Bone marrow (tissue), 2 donors: Measurements from ENCODE around the gene MFSD2B.
A peak's percentile ranks its signal among the peaks of the same experiment; 100 is the strongest.
"Not testable (repeated sequence)": the region's sequence is repeated elsewhere in the genome, so short reads cannot be mapped to it uniquely, and the experiment has no call there.

Experiments used
- DNase-seq, 2 donors: peaks; one replicate each; lab custom pipeline; 2025; lab: John Stamatoyannopoulos, UW

MFSD2B gene

GRCh38 chr2:24009680-24010476 is at the start of gene MFSD2B:
MFSD2B (plus strand) TSS chr2:24010085; CDS start chr2:24010097, 12 bp downstream.
- DNase-seq, result no peak

- no peak for DNase-seq
Observed at GRCh38 chr2:23967846-23968245, 42.0 kb upstream of the MFSD2B start.

GRCh38 chr2:23976883-23977282 is 33.0 kb upstream of the MFSD2B start:
- DNase-seq, result no peak

GRCh38 chr2:23988371-23988770 is 21.5 kb upstream of the MFSD2B start:
- peak in 1 of 2 donors; percentile 10 for DNase-seq

- no peak for DNase-seq
Observed at GRCh38 chr2:23992931-23993330, 17.0 kb upstream of the MFSD2B start.

GRCh38 chr2:23993736-23994269 is 16.1 kb upstream of the MFSD2B start:
- no peak for DNase-seq

- DNase-seq, result no peak
Observed at GRCh38 chr2:23994567-23994966, 15.3 kb upstream of the MFSD2B start.

GRCh38 chr2:24007693-24008092 is 2.2 kb upstream of the MFSD2B start:
- no peak for DNase-seq

GRCh38 chr2:24008672-24009366 is 1.1 kb upstream of the MFSD2B start:
- DNase-seq, result no peak

GRCh38 chr2:24009367-24009679 is 562 bp upstream of the MFSD2B start:
- no peak for DNase-seq

GRCh38 chr2:24010477-24011249 is 778 bp downstream of the MFSD2B start:
- DNase-seq, result no peak

GRCh38 chr2:24011250-24012104 is 1.6 kb downstream of the MFSD2B start:
- DNase-seq, result peak in 1 of 2 donors; percentile 52

GRCh38 chr2:24012521-24013188 is 2.8 kb downstream of the MFSD2B start:
- DNase-seq, result no peak

- not testable (repeated sequence) for DNase-seq
Observed at GRCh38 chr2:24014902-24015301, 5.0 kb downstream of the MFSD2B start.

- no peak for DNase-seq
Observed at GRCh38 chr2:24015562-24016375, 5.9 kb downstream of the MFSD2B start.

GRCh38 chr2:24016376-24016761 is 6.5 kb downstream of the MFSD2B start:
- no peak for DNase-seq

GRCh38 chr2:24016853-24017703 is 7.2 kb downstream of the MFSD2B start:
- DNase-seq, result no peak

- no peak for DNase-seq
Observed at GRCh38 chr2:24017711-24018110, 7.8 kb downstream of the MFSD2B start.

GRCh38 chr2:24018241-24018640 is 8.4 kb downstream of the MFSD2B start:
- DNase-seq, result no peak
